ENCODE results near the gene ABCA10.

GRCh38 chr17:69176457-69176795 lies 52.2 kb downstream of the ABCA10 start:
- no peak for TF ChIP-seq USF1 (CRISPR knock-in tag; IDR thresholded peaks at IDR 0.05)
- TF ChIP-seq GABPB1 (CRISPR knock-in tag; IDR thresholded peaks at IDR 0.05): no peak
- no peak for TF ChIP-seq EMX1 (CRISPR knock-in tag; IDR thresholded peaks at IDR 0.05)
- TF ChIP-seq, protein P1, sequence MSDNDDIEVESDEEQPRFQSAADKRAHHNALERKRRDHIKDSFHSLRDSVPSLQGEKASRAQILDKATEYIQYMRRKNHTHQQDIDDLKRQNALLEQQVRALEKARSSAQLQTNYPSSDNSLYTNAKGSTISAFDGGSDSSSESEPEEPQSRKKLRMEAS (CRISPR knock-in tag; IDR thresholded peaks at IDR 0.05): no peak
- no peak for TF ChIP-seq ZNF317 (CRISPR knock-in tag; IDR thresholded peaks at IDR 0.05; ENCODE audit: borderline replicate concordance, low read depth)
- TF ChIP-seq ESRRA (CRISPR knock-in tag; IDR thresholded peaks at IDR 0.05; ENCODE audit: borderline replicate concordance): no peak
- TF ChIP-seq, protein P2, sequence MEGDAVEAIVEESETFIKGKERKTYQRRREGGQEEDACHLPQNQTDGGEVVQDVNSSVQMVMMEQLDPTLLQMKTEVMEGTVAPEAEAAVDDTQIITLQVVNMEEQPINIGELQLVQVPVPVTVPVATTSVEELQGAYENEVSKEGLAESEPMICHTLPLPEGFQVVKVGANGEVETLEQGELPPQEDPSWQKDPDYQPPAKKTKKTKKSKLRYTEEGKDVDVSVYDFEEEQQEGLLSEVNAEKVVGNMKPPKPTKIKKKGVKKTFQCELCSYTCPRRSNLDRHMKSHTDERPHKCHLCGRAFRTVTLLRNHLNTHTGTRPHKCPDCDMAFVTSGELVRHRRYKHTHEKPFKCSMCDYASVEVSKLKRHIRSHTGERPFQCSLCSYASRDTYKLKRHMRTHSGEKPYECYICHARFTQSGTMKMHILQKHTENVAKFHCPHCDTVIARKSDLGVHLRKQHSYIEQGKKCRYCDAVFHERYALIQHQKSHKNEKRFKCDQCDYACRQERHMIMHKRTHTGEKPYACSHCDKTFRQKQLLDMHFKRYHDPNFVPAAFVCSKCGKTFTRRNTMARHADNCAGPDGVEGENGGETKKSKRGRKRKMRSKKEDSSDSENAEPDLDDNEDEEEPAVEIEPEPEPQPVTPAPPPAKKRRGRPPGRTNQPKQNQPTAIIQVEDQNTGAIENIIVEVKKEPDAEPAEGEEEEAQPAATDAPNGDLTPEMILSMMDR (IDR thresholded peaks at IDR 0.05): no peak
- no peak for TF ChIP-seq E2F4 (CRISPR knock-in tag; IDR thresholded peaks at IDR 0.05; ENCODE audit: borderline replicate concordance, low read depth)
- no peak for TF ChIP-seq GRHL2 (CRISPR knock-in tag; IDR thresholded peaks at IDR 0.05; ENCODE audit: insufficient replicate concordance, severe bottlenecking)
- TF ChIP-seq, protein P3, sequence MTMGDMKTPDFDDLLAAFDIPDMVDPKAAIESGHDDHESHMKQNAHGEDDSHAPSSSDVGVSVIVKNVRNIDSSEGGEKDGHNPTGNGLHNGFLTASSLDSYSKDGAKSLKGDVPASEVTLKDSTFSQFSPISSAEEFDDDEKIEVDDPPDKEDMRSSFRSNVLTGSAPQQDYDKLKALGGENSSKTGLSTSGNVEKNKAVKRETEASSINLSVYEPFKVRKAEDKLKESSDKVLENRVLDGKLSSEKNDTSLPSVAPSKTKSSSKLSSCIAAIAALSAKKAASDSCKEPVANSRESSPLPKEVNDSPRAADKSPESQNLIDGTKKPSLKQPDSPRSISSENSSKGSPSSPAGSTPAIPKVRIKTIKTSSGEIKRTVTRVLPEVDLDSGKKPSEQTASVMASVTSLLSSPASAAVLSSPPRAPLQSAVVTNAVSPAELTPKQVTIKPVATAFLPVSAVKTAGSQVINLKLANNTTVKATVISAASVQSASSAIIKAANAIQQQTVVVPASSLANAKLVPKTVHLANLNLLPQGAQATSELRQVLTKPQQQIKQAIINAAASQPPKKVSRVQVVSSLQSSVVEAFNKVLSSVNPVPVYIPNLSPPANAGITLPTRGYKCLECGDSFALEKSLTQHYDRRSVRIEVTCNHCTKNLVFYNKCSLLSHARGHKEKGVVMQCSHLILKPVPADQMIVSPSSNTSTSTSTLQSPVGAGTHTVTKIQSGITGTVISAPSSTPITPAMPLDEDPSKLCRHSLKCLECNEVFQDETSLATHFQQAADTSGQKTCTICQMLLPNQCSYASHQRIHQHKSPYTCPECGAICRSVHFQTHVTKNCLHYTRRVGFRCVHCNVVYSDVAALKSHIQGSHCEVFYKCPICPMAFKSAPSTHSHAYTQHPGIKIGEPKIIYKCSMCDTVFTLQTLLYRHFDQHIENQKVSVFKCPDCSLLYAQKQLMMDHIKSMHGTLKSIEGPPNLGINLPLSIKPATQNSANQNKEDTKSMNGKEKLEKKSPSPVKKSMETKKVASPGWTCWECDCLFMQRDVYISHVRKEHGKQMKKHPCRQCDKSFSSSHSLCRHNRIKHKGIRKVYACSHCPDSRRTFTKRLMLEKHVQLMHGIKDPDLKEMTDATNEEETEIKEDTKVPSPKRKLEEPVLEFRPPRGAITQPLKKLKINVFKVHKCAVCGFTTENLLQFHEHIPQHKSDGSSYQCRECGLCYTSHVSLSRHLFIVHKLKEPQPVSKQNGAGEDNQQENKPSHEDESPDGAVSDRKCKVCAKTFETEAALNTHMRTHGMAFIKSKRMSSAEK (CRISPR knock-in tag; IDR thresholded peaks at IDR 0.05; ENCODE audit: borderline replicate concordance): no peak
- TF ChIP-seq KAT7 (CRISPR knock-in tag; IDR thresholded peaks at IDR 0.05; ENCODE audit: borderline replicate concordance): no peak
- TF ChIP-seq RORB (CRISPR knock-in tag; IDR thresholded peaks at IDR 0.05): no peak
- no peak for TF ChIP-seq FOXJ3 (CRISPR knock-in tag; IDR thresholded peaks at IDR 0.05; ENCODE audit: borderline replicate concordance)
- no peak for TF ChIP-seq ZNF512 (CRISPR knock-in tag; IDR thresholded peaks at IDR 0.05; ENCODE audit: borderline replicate concordance)
